HEK293 (cell line): ENCODE data around the gene BAD.

ENCODE experiments used
- CTCF ChIA-PET: fragments of 350-600 bp; formaldehyde crosslinking; extraction: SDS; loops from one replicate; lab custom pipeline; 2021; ENCODE audit warnings: antibody characterized with exemption; lab: Yijun Ruan, JAX
- POLR2A ChIA-PET: fragments of 300-600 bp; formaldehyde crosslinking; extraction: SDS; loops from one replicate; lab custom pipeline; 2020; ENCODE audit warnings: antibody characterized with exemption, inconsistent platforms; lab: Yijun Ruan, JAX
- H3K27ac ChIP-seq: fragments of 200-500 bp; sonication (Bioruptor generic); 2 replicates; pipeline ENCODE4 v1.5.1; 2014; ENCODE audit warnings: low read depth, low read length, control low read depth, inconsistent platforms; ENCODE audit errors: extremely low read depth
- H3K36me3 ChIP-seq, 2 experiments: fragments of 200-500 bp in 1 of 2; sonication (Bioruptor generic) in 1 of 2; 1 replicate in 1 of 2; 2 replicates in 1 of 2; pipeline ENCODE4 v1.5.1; 2014 to 2017; ENCODE audit warnings: inconsistent platforms in 2 of 2, low read length in 2 of 2; ENCODE audit not compliant: control insufficient read depth in 2 of 2, insufficient read depth in 1 of 2
- H3K4me1 ChIP-seq: fragments of 200-500 bp; sonication (Bioruptor generic); 2 replicates; pipeline ENCODE4 v1.5.1; 2014; ENCODE audit warnings: mild to moderate bottlenecking, low read length, inconsistent platforms; ENCODE audit not compliant: control insufficient read depth, insufficient read depth
- H3K4me3 ChIP-seq: 2 replicates; pipeline ENCODE4 v1.5.1; 2011; ENCODE audit warnings: low read depth, mild to moderate bottlenecking, control low read depth, low read length, moderate library complexity
- H3K9me3 ChIP-seq: fragments of 200-500 bp; sonication (Bioruptor generic); 2 replicates; pipeline ENCODE4 v1.5.1; 2014; ENCODE audit warnings: low read depth, low read length, inconsistent platforms; ENCODE audit not compliant: control insufficient read depth, insufficient read depth
- EGR2 ChIP-seq: fragments of 450-650 bp; formaldehyde crosslinking; IDR thresholded peaks from 2 replicates; pipeline ENCODE4 v1.5.1; 2016; ENCODE audit warnings: low read depth, missing biosample characterization, missing genetic modification characterization
- GLIS2 ChIP-seq: fragments of 450-650 bp; formaldehyde crosslinking; IDR thresholded peaks from 2 replicates; pipeline ENCODE4 v1.5.1; 2016; ENCODE audit warnings: missing biosample characterization, missing genetic modification characterization
- HOXC10 ChIP-seq: sonication (generic); formaldehyde crosslinking; IDR thresholded peaks from 2 replicates; pipeline ENCODE4 v1.8.1; 2023; ENCODE audit warnings: mild to moderate bottlenecking, missing genetic modification reagents
- KLF1 ChIP-seq: fragments of 450-650 bp; formaldehyde crosslinking; IDR thresholded peaks from 2 replicates; pipeline ENCODE4 v1.5.1; 2016; ENCODE audit warnings: missing biosample characterization, missing genetic modification characterization
- OSR2 ChIP-seq: fragments of 450-650 bp; formaldehyde crosslinking; IDR thresholded peaks from 2 replicates; pipeline ENCODE4 v1.5.1; 2016; ENCODE audit warnings: missing biosample characterization, missing genetic modification characterization
- ZFHX2 ChIP-seq: fragments of 450-650 bp; formaldehyde crosslinking; conservative IDR thresholded peaks from 2 replicates; pipeline ENCODE4 v1.5.1; 2016; ENCODE audit warnings: missing biosample characterization, missing genetic modification characterization
- ZFP3 ChIP-seq: fragments of 450-650 bp; formaldehyde crosslinking; IDR thresholded peaks from 2 replicates; pipeline ENCODE4 v1.5.1; 2016; ENCODE audit warnings: low read depth, missing biosample characterization, missing genetic modification characterization
- ZFP37 ChIP-seq: fragments of 450-650 bp; formaldehyde crosslinking; IDR thresholded peaks from 2 replicates; pipeline ENCODE4 v1.5.1; 2016; ENCODE audit warnings: missing biosample characterization, missing genetic modification characterization
- ZNF10 ChIP-seq: fragments of 450-650 bp; formaldehyde crosslinking; IDR thresholded peaks from 2 replicates; pipeline ENCODE4 v1.5.1; 2017; ENCODE audit warnings: missing biosample characterization, missing genetic modification characterization
- ZNF146 ChIP-seq: fragments of 450-650 bp; formaldehyde crosslinking; IDR thresholded peaks from 2 replicates; pipeline ENCODE4 v1.5.1; 2016; ENCODE audit warnings: missing biosample characterization, missing genetic modification characterization
- ZNF16 ChIP-seq: fragments of 450-650 bp; formaldehyde crosslinking; IDR thresholded peaks from 2 replicates; pipeline ENCODE4 v1.5.1; 2016; ENCODE audit warnings: low read depth, missing biosample characterization, missing genetic modification characterization
- ZNF549 ChIP-seq: fragments of 450-650 bp; IDR thresholded peaks from 2 replicates; pipeline ENCODE4 v1.5.1; 2018; ENCODE audit warnings: missing biosample characterization, missing genetic modification characterization, mild to moderate bottlenecking, inconsistent platforms, moderate library complexity
- ZNF629 ChIP-seq: fragments of 450-650 bp; formaldehyde crosslinking; IDR thresholded peaks from 2 replicates; pipeline ENCODE4 v1.5.1; 2017; ENCODE audit warnings: missing biosample characterization, missing genetic modification characterization
- ZNF843 ChIP-seq: fragments of 450-650 bp; formaldehyde crosslinking; IDR thresholded peaks from 2 replicates; pipeline ENCODE4 v1.5.1; 2016; ENCODE audit warnings: missing biosample characterization, missing genetic modification characterization
- ZSCAN16 ChIP-seq: fragments of 450-650 bp; formaldehyde crosslinking; IDR thresholded peaks from 2 replicates; pipeline ENCODE4 v1.5.1; 2016; ENCODE audit warnings: missing biosample characterization, missing genetic modification characterization
- TF ChIP-seq, protein P1 (sequence below): fragments of 450-650 bp; formaldehyde crosslinking; IDR thresholded peaks from 2 replicates; pipeline ENCODE4 v1.5.1; 2016; ENCODE audit warnings: missing biosample characterization, missing genetic modification characterization
- TF ChIP-seq, protein P2 (sequence below): fragments of 450-650 bp; formaldehyde crosslinking; IDR thresholded peaks from 2 replicates; pipeline ENCODE4 v1.5.1; 2016; ENCODE audit warnings: missing biosample characterization, missing genetic modification characterization
- TF ChIP-seq, protein P3 (sequence below): sonication (generic); formaldehyde crosslinking; IDR thresholded peaks from 2 replicates; pipeline ENCODE4 v1.8.1; 2022; ENCODE audit warnings: mild to moderate bottlenecking, moderate library complexity, missing genetic modification reagents
- TF ChIP-seq, protein P4 (sequence below): IDR thresholded peaks from 2 replicates; pipeline ENCODE4 v1.6.1; 2011; ENCODE audit warnings: mild to moderate bottlenecking, low read depth, low read length, borderline replicate concordance
- TF ChIP-seq, protein P5 (sequence below): fragments of 450-650 bp; formaldehyde crosslinking; optimal IDR thresholded peaks from 2 replicates; pipeline ENCODE3; 2016; ENCODE audit warnings: missing biosample characterization, mild to moderate bottlenecking, missing genetic modification characterization

Gene BAD

DNA sequence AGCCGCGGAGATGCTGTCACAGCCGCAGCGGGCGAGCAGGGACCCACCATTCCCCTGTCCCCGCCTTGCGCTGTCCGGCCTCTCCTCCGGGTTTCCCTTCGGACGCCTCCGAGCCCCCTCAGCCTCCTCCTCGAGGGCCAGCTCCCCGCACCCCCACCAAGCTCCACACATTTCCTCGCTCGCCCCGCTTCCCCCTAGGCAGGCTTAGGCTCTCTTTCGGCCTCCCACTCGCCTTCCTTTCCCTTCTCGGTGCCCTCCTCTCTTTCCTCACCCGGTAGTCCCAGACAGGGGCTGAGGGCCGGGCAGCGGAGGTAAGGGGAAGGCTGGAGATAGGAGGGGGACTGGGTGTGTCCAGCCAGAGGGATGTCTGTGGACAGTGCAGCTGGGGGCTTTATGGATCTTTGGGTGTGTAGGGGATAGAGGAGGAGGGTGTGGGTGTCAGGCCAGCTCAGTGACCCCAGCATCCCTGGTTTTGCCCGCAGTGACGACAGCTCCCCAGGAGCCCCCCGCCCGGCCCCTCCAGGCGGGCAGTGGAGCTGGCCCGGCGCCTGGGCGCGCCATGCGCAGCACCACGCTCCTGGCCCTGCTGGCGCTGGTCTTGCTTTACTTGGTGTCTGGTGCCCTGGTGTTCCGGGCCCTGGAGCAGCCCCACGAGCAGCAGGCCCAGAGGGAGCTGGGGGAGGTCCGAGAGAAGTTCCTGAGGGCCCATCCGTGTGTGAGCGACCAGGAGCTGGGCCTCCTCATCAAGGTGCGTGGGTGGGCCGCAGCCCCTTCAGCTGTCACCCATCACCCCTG, 8.2 kb upstream of the BAD start:
- no peak overlapping the region; the same call in 1 of the 2 replicates for H3K4me3 ChIP-seq
- no peaks in the 10 kb centered on the region for H3K4me1 ChIP-seq
- POLR2A ChIA-PET: no interaction called here

DNA sequence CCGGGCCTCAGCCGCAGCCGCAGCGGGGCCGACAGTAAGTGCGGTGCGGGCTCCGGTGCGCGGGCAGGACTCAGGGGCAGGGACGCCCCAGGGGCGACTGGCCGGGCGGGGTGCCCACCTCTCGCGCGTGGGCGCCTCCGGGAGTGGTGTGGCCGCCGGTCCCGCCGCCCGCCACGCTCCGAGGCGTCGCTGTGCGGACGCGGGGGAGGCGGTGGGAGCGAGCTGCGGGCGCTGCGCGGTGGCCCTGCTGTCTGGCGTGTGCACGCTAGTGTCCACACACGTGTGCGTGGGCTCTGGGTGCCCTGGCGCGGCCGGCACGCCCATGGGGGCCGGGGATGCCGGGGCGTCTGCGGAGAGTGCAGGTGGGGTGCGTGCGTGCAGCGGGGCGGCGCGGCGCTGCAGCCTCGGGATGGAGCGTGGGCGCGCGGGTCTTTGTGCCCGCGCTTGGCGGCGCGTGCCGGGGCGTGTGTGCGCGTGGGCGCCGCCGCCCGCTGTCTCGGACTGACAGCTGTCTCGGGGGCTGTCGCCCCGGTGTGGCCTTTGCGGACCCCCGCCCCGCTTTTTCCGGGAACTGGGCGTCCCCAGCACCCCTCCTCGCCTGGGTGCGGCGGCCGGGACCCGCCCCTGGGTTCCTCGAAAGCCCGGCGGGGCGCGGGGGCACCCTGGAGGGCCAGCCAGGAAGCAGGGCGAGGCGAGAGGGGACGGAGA, 7.4 kb upstream of the BAD start:
- H3K4me3 ChIP-seq: peak overlapping the region; percentile 25

More for the DNA sequence above, 8.2 kb upstream of the BAD start:
- Histone ChIP-seq H3K36me3 (peaks cover 0 to 15% of the 10 kb centered on the region in 2 experiments; a peak in 1 of 3 replicates), H3K27ac (no peak overlapping the region), H3K9me3 (no peaks in the 10 kb centered on the region)
- CTCF ChIA-PET: interaction anchor here (0.6 to 1.4 kb wide), 4 partner anchors 8 to 86 kb away, joined by 3 to 6 read pairs (median 4); partner anchors contain the start of gene FERMT3
- TF ChIP-seq, protein P1, sequence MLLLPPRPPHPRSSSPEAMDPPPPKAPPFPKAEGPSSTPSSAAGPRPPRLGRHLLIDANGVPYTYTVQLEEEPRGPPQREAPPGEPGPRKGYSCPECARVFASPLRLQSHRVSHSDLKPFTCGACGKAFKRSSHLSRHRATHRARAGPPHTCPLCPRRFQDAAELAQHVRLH: no peak
- no peak for TF ChIP-seq ZNF146 (tag by site-specific recombination)
- no peak for TF ChIP-seq ZNF549 (tag by site-specific recombination)
- no peak for TF ChIP-seq ZNF843 (tag by site-specific recombination)
- TF ChIP-seq HOXC10: no peak

DNA sequence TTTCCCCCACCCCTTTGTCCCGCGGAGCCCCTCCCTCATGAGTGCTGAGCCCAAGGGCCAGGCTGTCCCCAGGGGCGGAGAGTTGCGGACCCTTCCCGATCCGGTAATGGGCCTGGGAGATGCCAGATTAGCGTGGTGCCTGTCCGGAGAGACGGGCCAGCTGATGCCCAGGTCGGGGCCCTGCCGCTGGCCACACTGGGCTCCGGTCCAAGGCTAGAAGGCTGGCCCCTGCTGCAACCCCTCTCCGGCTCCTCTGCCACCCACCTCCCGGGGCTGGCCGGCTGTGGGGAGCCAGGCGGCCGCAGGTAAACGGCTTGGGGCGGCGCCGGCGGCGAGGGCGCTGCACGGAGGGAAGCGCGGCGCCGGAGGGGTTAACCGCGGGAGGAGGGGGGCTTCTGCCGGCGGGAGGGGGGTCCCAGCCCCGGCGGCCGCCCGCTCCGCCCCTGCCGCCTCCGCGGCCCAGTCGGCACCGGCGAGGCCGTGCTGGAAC, 6.8 kb upstream of the BAD start, which contains the start of gene KCNK4:
TSS of gene KCNK4 (plus strand) at position 41 of the 490 bp plus-strand sequence. CDS start 1,717 bp downstream, outside the sequence.
- peaks cover 0 to 24% of the 10 kb centered on the region in 2 experiments; a peak in 1 of 3 replicates for H3K36me3 ChIP-seq
- H3K27ac ChIP-seq: no peak within 1 kb of the TSS; the same call in 1 of the 2 replicates
- CTCF ChIA-PET: no interaction called here
- no peaks in the 10 kb centered on the region for H3K4me1 ChIP-seq
- H3K4me3 ChIP-seq: peak within 1 kb of the TSS; percentile 25
- POLR2A ChIA-PET: no interaction called here
- no peaks in the 10 kb centered on the region for H3K9me3 ChIP-seq
- no peak for TF ChIP-seq OSR2 (tag by site-specific recombination)
- TF ChIP-seq, protein P2, sequence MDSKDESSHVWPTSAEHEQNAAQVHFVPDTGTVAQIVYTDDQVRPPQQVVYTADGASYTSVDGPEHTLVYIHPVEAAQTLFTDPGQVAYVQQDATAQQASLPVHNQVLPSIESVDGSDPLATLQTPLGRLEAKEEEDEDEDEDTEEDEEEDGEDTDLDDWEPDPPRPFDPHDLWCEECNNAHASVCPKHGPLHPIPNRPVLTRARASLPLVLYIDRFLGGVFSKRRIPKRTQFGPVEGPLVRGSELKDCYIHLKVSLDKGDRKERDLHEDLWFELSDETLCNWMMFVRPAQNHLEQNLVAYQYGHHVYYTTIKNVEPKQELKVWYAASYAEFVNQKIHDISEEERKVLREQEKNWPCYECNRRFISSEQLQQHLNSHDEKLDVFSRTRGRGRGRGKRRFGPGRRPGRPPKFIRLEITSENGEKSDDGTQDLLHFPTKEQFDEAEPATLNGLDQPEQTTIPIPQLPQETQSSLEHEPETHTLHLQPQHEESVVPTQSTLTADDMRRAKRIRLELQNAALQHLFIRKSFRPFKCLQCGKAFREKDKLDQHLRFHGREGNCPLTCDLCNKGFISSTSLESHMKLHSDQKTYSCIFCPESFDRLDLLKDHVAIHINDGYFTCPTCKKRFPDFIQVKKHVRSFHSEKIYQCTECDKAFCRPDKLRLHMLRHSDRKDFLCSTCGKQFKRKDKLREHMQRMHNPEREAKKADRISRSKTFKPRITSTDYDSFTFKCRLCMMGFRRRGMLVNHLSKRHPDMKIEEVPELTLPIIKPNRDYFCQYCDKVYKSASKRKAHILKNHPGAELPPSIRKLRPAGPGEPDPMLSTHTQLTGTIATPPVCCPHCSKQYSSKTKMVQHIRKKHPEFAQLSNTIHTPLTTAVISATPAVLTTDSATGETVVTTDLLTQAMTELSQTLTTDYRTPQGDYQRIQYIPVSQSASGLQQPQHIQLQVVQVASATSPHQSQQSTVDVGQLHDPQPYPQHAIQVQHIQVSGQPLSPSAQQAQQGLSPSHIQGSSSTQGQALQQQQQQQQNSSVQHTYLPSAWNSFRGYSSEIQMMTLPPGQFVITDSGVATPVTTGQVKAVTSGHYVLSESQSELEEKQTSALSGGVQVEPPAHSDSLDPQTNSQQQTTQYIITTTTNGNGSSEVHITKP: no peak
- TF ChIP-seq ZNF629 (tag by site-specific recombination): no peak
- TF ChIP-seq, protein P3, sequence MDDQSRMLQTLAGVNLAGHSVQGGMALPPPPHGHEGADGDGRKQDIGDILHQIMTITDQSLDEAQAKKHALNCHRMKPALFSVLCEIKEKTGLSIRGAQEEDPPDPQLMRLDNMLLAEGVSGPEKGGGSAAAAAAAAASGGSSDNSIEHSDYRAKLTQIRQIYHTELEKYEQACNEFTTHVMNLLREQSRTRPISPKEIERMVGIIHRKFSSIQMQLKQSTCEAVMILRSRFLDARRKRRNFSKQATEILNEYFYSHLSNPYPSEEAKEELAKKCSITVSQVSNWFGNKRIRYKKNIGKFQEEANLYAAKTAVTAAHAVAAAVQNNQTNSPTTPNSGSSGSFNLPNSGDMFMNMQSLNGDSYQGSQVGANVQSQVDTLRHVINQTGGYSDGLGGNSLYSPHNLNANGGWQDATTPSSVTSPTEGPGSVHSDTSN (CRISPR knock-in tag): no peak
- TF ChIP-seq GLIS2 (tag by site-specific recombination): no peak
- TF ChIP-seq ZNF16: no peak
- TF ChIP-seq ZFP3 (tag by site-specific recombination): no peak
- no peak for TF ChIP-seq ZNF549 (tag by site-specific recombination)
- TF ChIP-seq, protein P4, sequence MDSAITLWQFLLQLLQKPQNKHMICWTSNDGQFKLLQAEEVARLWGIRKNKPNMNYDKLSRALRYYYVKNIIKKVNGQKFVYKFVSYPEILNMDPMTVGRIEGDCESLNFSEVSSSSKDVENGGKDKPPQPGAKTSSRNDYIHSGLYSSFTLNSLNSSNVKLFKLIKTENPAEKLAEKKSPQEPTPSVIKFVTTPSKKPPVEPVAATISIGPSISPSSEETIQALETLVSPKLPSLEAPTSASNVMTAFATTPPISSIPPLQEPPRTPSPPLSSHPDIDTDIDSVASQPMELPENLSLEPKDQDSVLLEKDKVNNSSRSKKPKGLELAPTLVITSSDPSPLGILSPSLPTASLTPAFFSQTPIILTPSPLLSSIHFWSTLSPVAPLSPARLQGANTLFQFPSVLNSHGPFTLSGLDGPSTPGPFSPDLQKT: no peak
- TF ChIP-seq ZFP37 (tag by site-specific recombination): no peak
- TF ChIP-seq ZNF10 (tag by site-specific recombination): no peak

More for the DNA sequence above, 7.4 kb upstream of the BAD start:
- Histone ChIP-seq H3K4me1 (no peaks in the 10 kb centered on the region), H3K27ac (no peak overlapping the region; the same call in 1 of the 2 replicates), H3K36me3 (peaks cover 0 to 23% of the 10 kb centered on the region in 2 experiments; a peak in 1 of 3 replicates), H3K9me3 (no peaks in the 10 kb centered on the region)
- TF ChIP-seq, protein P5, sequence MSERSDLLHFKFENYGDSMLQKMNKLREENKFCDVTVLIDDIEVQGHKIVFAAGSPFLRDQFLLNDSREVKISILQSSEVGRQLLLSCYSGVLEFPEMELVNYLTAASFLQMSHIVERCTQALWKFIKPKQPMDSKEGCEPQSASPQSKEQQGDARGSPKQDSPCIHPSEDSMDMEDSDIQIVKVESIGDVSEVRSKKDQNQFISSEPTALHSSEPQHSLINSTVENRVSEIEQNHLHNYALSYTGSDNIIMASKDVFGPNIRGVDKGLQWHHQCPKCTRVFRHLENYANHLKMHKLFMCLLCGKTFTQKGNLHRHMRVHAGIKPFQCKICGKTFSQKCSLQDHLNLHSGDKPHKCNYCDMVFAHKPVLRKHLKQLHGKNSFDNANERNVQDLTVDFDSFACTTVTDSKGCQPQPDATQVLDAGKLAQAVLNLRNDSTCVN (tag by site-specific recombination): peak; percentile 44
- TF ChIP-seq KLF1 (tag by site-specific recombination) (0 out of 2 replicates have a peak, but pooled peaks have one; percentile 14), EGR2 (tag by site-specific recombination) (peak; percentile 26; the same call in 1 of the 2 replicates), ZSCAN16 (tag by site-specific recombination) (no peak), ZFHX2 (tag by site-specific recombination) (peak; percentile 97)
- CTCF ChIA-PET: interaction anchor here (1.0 to 1.4 kb wide), 2 partner anchors 9 to 63 kb away, joined by 3 to 6 read pairs; no protein-coding TSS in a partner anchor
- POLR2A ChIA-PET: no interaction called here
